ENCODE data around the gene FEM1C.

DNA sequence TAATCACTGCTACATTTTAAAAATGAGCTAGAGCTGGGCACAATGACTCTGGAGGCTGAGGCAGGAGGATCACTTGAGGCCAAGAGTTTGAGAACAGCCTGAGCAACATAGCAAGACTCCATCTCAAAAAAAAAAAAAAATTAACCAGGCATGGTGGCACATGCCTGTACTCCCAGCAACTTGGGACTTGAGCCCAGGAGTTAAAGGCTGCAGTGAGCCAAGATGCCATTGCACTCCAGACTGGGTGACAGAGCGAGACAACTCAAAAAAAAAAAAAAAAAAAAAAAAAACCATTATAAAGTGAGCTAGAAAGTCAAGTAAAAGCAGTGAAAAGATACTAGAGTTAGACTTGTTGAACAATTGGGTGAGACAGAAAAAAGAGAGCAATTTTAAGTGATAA lies 28.2 kb downstream of the FEM1C start:
- TF ChIP-seq CTCF (IDR thresholded peaks at IDR 0.05) (no peak), POLR2A (IDR thresholded peaks at IDR 0.05) (no peak)
